HUDEP-2 (cell line): Measurements from ENCODE around the gene CPNE4.

Experiments
- DNase-seq, 76 experiments: peaks; one replicate each; lab custom pipeline; 2025; ENCODE audit not compliant: unreplicated experiment in 76 of 76; lab: John Stamatoyannopoulos, UW

Gene CPNE4

GRCh38 chr3:131619821-131620220, 415.0 kb downstream of the CPNE4 start:
- no peak for DNase-seq

DNA sequence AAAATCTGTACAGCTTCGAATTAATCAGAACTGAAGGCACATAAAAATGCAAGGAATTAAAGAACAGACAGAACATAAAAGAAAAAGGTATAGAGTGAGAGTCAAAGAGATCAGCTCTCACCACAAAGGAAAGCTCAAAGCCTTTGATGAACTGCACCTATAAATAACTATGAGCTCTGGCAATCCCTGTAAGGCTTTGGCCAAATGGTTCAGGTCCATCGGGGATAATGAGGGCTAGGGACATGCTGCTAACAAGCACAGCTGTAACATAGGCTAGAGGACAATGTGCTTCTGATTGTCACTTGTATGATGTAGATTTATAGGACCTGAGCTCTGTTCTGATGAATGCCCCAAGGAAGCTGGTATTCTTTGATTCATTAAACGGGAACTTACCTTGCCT, 418.1 kb downstream of the CPNE4 start:
- DNase-seq, result no peak

- no peak for DNase-seq
Measured at GRCh38 chr3:131612745-131613144, 422.1 kb downstream of the CPNE4 start.

DNA sequence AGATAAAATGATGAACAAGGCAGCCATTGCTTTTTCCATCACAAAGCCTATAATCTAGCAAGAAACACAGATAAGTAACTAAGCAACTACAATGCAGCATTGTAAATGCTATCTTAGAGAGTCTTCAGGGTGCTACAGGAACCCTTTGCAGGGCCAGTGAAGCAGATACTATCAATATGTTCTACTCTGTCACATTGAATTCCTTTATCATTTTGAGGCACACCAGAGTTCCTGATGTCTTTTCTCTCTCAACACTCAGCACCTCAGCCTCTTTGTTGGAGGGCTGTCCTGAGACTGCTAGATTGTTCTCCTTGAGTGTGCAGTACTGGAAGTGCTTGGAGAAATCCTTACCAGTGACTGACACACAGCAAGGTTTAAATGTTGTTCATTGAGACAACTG, 424.6 kb downstream of the CPNE4 start:
- DNase-seq, result no peak

DNA sequence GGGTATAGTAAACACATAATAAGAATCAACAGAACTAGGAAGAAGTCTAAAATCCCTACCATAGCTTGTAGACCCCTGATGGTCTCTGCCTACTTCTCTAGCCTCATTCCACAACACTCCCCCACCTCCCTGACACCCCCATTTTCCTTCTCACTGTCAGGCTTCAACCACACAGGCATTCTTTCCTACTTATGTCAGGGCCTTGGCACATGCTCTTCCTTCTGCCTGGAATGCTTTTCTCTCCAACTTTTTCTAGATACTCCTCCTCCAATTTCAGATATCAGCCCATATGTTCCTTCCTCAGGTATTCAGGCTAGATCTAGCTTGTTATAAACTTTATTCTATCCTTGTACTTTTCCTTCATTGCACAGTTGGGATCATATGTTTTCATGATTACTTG, 426.1 kb downstream of the CPNE4 start:
- DNase-seq, result no peak

DNA sequence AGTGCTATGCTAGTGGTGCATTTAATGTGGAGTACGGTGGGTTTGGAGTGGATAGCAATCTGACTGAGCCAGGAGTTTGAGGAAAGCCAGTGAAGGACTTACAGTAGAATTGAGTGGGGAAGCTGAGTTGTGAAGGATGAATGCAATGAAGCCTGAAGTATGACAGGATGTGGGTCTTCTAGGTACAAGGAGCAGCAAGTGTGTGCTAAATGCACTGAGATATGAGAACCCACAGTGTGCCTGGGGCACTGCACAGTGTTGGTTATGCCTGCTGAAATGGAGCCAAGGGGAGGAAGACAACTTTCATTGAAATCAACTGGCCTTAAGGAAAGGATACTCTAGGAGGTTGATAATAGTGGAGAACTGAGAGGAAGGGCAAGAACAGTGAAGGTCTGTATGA, 426.5 kb downstream of the CPNE4 start:
- DNase-seq, result no peak

- no peak for DNase-seq
Measured at GRCh38 chr3:131605916-131606315, 428.9 kb downstream of the CPNE4 start.

DNA sequence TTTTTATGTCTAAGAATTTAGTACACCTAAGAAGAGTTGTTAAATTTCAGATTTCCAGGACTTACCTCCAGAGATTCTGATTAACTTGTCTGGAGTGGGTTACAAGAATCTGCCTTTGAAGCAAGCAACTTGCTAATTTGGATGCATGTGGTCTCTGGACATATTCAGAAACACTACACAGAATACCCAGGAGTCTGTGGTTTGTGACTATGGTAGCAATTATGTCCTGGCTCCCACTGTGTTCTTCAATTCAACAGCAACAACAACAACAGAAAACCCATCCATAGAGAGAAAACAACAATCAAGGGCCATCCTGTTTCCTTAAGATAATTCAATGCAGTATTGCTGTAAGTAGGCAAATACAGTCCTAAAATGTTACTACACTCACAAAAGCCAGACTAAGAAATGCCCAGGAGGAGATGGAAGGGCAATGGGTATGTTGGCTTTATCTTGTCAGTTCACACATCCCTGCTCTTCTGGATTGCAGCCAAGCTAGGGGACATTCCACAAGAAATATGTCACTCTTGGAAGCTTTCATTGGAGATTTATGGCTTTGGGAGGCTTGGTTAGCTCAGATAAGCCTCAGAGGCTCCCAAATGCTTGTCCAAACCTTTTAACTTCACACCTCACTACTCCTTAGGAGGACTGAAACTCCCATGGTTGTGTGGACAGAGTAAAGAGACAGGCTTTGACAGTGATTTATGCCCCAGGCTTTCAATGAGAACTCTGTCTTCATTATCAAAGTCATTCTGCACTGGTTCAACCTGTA, 432.6 kb downstream of the CPNE4 start:
- no peak for DNase-seq

- no peak for DNase-seq
Measured at GRCh38 chr3:131597816-131598215, 437.0 kb downstream of the CPNE4 start.

GRCh38 chr3:131596884-131597283, 437.9 kb downstream of the CPNE4 start:
- DNase-seq, result no peak

DNA sequence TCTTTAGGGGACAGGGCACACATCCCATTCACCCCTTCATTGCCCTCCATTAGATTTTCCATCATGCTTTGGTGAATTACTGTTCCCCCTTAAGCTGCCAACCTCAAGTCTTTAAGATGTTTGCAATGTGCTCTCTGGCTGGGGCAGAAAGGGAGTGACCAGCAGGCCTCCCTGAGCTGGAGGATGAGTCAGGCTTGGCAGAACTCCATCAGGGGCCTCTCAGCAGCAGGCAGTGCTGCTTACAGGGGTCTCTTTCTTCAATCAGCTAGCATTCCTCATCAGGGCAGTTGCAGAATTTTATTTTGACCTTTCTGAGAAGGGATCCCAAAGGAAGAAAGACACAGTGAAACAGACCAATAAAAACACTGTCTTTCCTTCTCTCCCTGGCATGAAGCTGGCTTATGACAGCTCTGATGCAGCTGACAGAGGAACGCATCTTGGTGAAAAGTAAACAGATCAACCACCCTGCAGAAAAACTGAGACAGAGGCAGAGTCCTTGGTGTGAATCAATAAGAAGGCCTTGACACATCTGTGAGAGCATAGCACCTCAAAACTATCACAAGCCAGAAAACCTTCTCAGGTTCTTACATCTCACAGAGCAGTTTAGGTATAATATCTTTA, 443.3 kb downstream of the CPNE4 start:
- DNase-seq, result peak in 2 of 76 experiments; percentile 3 to 8

DNA sequence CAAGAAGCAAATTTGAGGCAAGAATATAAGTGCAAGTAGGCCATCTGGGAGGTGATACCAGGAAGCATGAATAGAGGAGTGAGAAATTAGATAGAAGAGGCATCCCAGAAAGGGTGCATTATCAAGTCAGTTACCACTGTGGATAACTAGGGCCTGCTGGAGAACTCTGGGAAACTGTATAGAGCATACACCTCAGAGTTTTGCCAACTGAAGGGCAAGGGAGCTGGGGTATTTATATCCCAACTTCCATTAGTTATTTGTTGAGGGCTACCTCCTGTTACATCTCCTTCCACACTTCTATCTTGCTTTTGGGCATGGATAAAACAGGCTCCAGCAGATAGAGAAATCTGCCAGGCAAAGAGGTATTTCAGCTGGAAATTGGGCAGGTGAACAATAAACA, 448.5 kb downstream of the CPNE4 start:
- no peak for DNase-seq

- DNase-seq, result peak in 1 of 76 experiments; percentile 8
Measured at GRCh38 chr3:131582438-131582837, 452.4 kb downstream of the CPNE4 start.

DNA sequence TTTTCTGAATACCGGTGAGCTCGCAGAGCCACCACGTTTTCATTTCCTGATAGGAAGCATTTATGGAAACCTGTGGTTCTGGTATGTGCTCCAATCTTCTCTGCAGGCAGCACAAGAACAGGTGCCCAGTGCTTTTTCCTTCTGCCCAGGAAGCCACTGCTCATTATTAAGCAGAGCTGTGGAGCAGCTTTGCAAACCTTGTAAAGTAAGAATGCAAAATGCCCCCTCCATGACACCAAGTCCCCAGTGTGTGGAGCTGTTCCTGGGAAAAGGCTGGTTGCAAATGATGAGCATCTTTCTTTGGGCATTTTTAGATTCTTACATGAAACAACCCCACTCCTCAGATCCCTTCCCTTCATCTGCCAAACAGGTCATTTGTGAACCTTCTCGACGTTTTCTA, 466.4 kb downstream of the CPNE4 start:
- DNase-seq, result no peak

DNA sequence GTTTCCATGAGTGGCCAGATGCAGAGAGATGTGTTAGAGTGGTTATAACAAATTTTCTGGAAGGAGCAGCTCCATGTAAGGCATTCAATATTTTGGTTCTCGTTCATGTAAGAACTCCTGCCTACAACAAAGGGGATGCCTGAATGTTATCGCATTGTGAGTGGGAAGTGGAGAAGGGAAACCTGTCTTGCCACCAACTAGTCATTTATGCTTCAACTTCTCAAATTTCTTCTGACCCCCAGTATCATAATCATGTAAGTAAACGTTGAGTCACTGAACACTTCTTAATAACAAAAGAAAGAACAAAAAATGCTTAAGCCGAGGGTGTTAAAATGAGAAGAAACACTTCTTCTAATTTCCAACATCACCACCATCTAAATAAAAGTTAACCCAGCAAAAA, 470.0 kb downstream of the CPNE4 start:
- DNase-seq, result no peak

- DNase-seq, result no peak
Measured at GRCh38 chr3:131561511-131561910, 473.3 kb downstream of the CPNE4 start.

GRCh38 chr3:131560795-131561194, 474.0 kb downstream of the CPNE4 start:
- no peak for DNase-seq

DNA sequence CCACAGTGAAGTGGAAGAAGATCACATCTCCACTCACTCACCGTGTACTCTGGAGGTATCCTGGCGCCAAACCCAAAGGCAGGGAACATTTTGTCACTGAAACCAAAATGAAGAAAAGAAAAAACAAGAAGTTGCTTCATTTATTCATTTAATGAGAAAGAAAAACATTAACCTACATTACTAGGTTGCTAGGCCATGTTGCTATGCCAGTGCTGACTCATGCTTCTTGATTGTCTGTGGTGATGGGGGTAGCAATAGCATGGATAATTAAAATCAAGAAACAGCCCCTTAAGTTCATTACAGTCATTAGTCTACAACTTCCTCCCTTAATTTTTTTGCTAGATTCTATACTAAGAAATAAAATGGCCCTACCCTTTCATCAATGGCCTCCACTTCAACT, 479.4 kb downstream of the CPNE4 start:
- no peak for DNase-seq

GRCh38 chr3:131553495-131554247, 481.1 kb downstream of the CPNE4 start:
- no peak for DNase-seq

DNA sequence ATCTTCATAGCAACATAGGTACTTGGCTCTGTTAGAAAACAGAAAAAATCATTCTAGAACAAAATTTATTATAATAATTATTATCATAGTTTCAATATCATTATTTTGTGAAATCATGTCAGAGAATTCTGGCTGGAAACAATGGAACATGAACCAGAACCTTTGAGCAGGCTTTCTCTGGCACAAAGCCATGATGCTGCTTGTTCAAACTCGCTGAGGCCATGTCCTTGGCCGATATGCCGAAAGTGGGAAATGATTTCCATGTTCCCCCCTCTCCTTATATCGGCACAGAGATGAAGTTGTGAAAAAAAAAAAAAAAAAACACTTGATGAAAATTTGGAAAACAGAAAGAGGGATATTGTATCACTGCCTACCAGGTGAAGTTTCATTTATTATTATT, 483.1 kb downstream of the CPNE4 start:
- DNase-seq, result no peak

- no peak for DNase-seq
Measured at GRCh38 chr3:131550562-131551465, 484.0 kb downstream of the CPNE4 start.
